ENCODE data around the gene DGCR2.

DNA sequence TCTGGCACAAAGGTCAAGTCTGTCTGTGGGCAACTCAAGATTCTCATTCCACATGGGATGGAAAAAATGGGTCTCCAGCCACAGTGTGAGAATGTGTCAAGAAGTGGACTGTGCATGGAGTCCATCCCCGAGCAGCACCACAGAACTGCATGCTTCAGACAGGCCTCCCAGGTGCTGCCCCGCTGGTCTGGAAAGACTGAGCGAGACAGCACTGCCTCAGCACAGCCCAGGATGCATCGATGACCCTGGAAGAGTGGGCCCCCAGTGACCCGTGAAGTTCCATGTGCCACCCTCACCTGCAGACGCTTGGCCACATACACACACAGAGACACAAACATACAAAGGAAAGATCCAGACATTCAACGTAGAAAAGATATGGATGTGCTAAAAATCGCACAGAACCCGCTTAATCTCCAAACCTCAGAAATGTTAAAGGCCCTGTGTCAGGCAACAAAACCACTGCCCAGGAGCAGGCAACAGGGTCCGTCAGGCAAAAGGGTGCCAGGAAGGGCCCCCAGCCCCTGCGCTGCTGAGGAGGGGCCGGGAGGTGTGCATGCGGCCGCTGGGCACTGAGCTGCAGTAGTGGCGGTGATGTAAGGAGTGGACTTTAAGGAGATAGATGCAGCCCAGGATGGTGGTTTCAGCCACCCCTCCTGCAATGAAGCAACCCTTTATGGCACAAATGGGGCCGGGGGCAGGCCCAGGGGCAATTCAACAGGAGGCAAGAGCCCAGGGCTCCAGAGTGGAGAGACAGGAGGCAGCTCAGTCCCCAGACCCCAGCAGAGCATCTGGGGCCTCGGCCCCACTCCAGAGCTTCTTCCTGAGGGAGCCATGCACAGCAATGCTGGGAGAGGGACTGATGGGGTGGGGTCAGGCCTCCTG lies 84.7 kb downstream of the DGCR2 start:
- TF ChIP-seq, protein P1, sequence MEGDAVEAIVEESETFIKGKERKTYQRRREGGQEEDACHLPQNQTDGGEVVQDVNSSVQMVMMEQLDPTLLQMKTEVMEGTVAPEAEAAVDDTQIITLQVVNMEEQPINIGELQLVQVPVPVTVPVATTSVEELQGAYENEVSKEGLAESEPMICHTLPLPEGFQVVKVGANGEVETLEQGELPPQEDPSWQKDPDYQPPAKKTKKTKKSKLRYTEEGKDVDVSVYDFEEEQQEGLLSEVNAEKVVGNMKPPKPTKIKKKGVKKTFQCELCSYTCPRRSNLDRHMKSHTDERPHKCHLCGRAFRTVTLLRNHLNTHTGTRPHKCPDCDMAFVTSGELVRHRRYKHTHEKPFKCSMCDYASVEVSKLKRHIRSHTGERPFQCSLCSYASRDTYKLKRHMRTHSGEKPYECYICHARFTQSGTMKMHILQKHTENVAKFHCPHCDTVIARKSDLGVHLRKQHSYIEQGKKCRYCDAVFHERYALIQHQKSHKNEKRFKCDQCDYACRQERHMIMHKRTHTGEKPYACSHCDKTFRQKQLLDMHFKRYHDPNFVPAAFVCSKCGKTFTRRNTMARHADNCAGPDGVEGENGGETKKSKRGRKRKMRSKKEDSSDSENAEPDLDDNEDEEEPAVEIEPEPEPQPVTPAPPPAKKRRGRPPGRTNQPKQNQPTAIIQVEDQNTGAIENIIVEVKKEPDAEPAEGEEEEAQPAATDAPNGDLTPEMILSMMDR (conservative IDR thresholded peaks at IDR 0.05; ENCODE audit: low read depth, low read length) = no peak
- no peak for TF ChIP-seq EZH2 (IDR thresholded peaks at IDR 0.05; ENCODE audit: borderline replicate concordance, low read depth, low read length, poor library complexity, severe bottlenecking)
